ENCODE results near the gene REXO1. TPM values are rescaled to one million over a fixed set of nuclear protein-coding genes. Genes with fewer than 3 reads are reported as not detected.
A peak's percentile ranks its signal among the peaks of the same experiment; 100 is the strongest.
"Not testable (repeated sequence)": the region's sequence is repeated elsewhere in the genome, so short reads cannot be mapped to it uniquely, and the experiment has no call there.

Gene REXO1
- total and polyA plus RNA-seq, 2 of the 13 experiments (the other 11 are each of a cell fraction or from before 2014, with no cell fraction given): 5.0 to 11.2 TPM

GRCh38 chr19:1885398-1886119 lies 37.3 kb upstream of the REXO1 start, which contains the start of gene ABHD17A (continued):
- peak; percentile 58 for TF ChIP-seq ZBTB40 (IDR thresholded peaks at IDR 0.05)
- not testable (repeated sequence) for TF ChIP-seq ZBTB40 (CRISPR knock-in tag; IDR thresholded peaks at IDR 0.05)
- TF ChIP-seq CREB1 (IDR thresholded peaks at IDR 0.05): peak; percentile 91
- TF ChIP-seq CREB1 (CRISPR knock-in tag; IDR thresholded peaks at IDR 0.05): peak; percentile 94
- peak; percentile 98 for TF ChIP-seq MAZ (IDR thresholded peaks at IDR 0.05; ENCODE audit: borderline replicate concordance, low read depth, low read length)
- TF ChIP-seq MAZ (CRISPR knock-in tag; IDR thresholded peaks at IDR 0.05; ENCODE audit: low read depth): peak; percentile 84; the same call in 1 of the 2 replicates
- peak; percentile 90 for TF ChIP-seq SAP130 (CRISPR knock-in tag; IDR thresholded peaks at IDR 0.05; ENCODE audit: low read depth)
- peak; percentile 69 for TF ChIP-seq SP2 (CRISPR knock-in tag; IDR thresholded peaks at IDR 0.05)
- peak; percentile 70; the same call in 1 of the 2 replicates for TF ChIP-seq PHF20 (CRISPR knock-in tag; IDR thresholded peaks at IDR 0.05)
- peak in 1 of 2 experiments; percentile 27; a peak in 2 of 4 replicates for TF ChIP-seq HMGXB4 (CRISPR knock-in tag; IDR thresholded peaks at IDR 0.05; ENCODE audit: borderline replicate concordance in 1 of 2, low read depth in 1 of 2)
- peak; percentile 24; the same call in 1 of the 2 replicates for TF ChIP-seq TBX2 (CRISPR knock-in tag; IDR thresholded peaks at IDR 0.05; ENCODE audit: borderline replicate concordance)
- TF ChIP-seq ZFX (CRISPR knock-in tag; IDR thresholded peaks at IDR 0.05; ENCODE audit: low read depth): peak; percentile 72
- peak; percentile 79 for TF ChIP-seq KAT8 (CRISPR knock-in tag; IDR thresholded peaks at IDR 0.05)
- peak; percentile 45 for TF ChIP-seq ZFY (CRISPR knock-in tag; IDR thresholded peaks at IDR 0.05)
- peak; percentile 59; the same call in 1 of the 2 replicates for TF ChIP-seq ZBTB25 (CRISPR knock-in tag; IDR thresholded peaks at IDR 0.05)
- TF ChIP-seq POLR2A (IDR thresholded peaks at IDR 0.05; ENCODE audit: insufficient read depth in 1 of 2, low read depth in 2 of 2, low read length in 2 of 2): 0 out of 4 replicates have a peak, but pooled peaks of 1 of the 2 experiments have one; percentile 51
- peak; percentile 57 for TF ChIP-seq ETV5 (CRISPR knock-in tag; IDR thresholded peaks at IDR 0.05; ENCODE audit: borderline replicate concordance)

All from HepG2 (cell line).